GM23248 (cell line): ENCODE measurements around the gene CDH6.

Experiments
- EZH2 ChIP-seq: fragments of 200-600 bp; sonication (generic); IDR thresholded peaks from 2 replicates; pipeline ENCODE4 v1.6.1; 2018; ENCODE audit warnings: antibody characterized with exemption, mild to moderate bottlenecking; ENCODE audit not compliant: insufficient read depth, poor library complexity, severe bottlenecking
- EZH2phosphoT487 ChIP-seq: fragments of 200-600 bp; sonication (generic); IDR thresholded peaks from 2 replicates; pipeline ENCODE4 v1.6.1; 2018; ENCODE audit warnings: antibody characterized with exemption, moderate library complexity, mild to moderate bottlenecking, low read depth; ENCODE audit not compliant: insufficient read depth

DNA sequence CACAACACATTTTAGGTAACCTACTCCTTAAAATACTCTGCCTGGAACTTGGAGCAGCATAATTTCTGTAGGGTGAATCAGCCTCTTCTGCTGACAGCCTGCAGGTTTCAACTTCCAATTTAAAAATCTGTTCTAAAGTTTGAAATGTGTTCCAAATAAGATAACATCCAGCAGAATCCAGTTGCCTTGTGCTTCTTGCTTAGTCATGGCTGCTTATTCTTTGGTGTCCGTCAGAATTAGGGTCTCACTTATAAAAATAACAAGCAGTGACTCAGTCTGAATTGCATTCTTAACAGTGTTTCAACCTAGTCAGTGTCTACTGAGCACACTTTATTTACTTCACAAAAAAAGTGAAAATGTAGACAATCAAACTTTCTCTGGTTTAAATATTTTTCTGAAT is 3.7 kb downstream of the CDH6 start:
- no peak for TF ChIP-seq EZH2
- no peak for TF ChIP-seq EZH2phosphoT487
